Cardiac muscle cell (in vitro differentiated cells and primary cell): Measurements from ENCODE around the gene CRYBG2. TPM values are rescaled to one million over a fixed set of nuclear protein-coding genes. Genes with fewer than 3 reads are reported as not detected.

Experiments
- DNase-seq, 2 donors: peaks; one replicate each; pipeline versions ENCODE4 v3.0.0 to v3.0.0-alpha.2; 2010 to 2017; ENCODE audit warnings: low read depth in 1 of 2, low spot score in 1 of 2
- H3K27ac ChIP-seq: fragments of 200-600 bp; sonication (generic); 2 replicates; pipeline ENCODE4 v1.5.1; 2016
- H3K27me3 ChIP-seq: fragments of 200-600 bp; sonication (generic); 2 replicates; pipeline ENCODE4 v1.6.0; 2016; ENCODE audit warnings: control low read depth
- H3K36me3 ChIP-seq: fragments of 200-600 bp; sonication (generic); 2 replicates; pipeline ENCODE4 v1.5.1; 2016; ENCODE audit warnings: control low read depth
- H3K4me1 ChIP-seq: fragments of 200-600 bp; sonication (generic); 2 replicates; pipeline ENCODE4 v1.8.1; 2017; ENCODE audit warnings: low read depth, mild to moderate bottlenecking, mixed run types
- H3K4me3 ChIP-seq: fragments of 200-600 bp; sonication (generic); 2 replicates; pipeline ENCODE4 v1.5.1; 2016; ENCODE audit warnings: mild to moderate bottlenecking
- H3K9me3 ChIP-seq: fragments of 200-600 bp; sonication (generic); 2 replicates; pipeline ENCODE4 v1.5.1; 2017; ENCODE audit warnings: low read depth, mild to moderate bottlenecking, control low read depth
- CTCF ChIP-seq: IDR thresholded peaks from 2 replicates; pipeline ENCODE4 v1.5.1; 2012; ENCODE audit warnings: low read depth, mild to moderate bottlenecking, low read length
- polyA plus RNA-seq: library from polyadenylated mRNA; unstranded; fragments of >200 nt; fragmentation: Nextera tagmentation; extraction: Ambion mirVana; gene quantifications from 2 replicates; pipeline ENCODE4 v1.2.1, GENCODE V29; 2016
- total RNA-seq: library from RNA; depleted of rRNA; stranded (reverse); fragments of >200 nt; gene quantifications from 2 replicates; pipeline ENCODE4 v1.2.3, GENCODE V29; 2016

CRYBG2 gene
- total and polyA plus RNA-seq, 2 experiments from 2014 or later, result 0.06 to 1.7 TPM

DNA sequence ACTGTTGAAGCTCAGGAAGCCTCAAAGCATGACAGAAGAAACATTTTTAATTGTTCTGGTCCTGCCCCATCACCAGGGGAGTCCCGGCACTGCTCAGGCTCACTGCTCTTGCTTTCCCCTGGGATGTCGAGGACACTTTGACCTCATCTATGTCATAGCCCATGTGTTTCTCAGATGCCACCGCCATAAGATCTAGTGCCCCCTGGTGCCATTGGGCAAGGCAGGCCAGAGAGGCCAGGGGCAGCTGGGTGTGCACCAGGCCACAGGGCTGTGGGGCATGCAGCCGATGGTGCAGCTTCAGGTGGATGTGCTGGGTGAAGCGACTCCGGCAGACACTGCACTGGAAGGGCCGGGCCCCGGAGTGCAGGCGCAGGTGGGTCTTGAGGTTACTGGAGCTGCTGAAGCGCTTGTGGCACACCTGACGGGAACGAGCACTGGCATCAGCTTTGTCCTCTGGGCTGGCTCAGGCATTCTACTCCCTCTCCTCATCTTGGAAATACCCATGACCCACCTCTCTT, 7.7 kb upstream of the CRYBG2 start:
- TF ChIP-seq CTCF, result no peak
- no peaks in the 10 kb centered on the region for H3K36me3 ChIP-seq
- H3K27me3 ChIP-seq, result peaks cover 61% of the 10 kb centered on the region
- H3K9me3 ChIP-seq, result no peaks in the 10 kb centered on the region
- H3K27ac ChIP-seq, result no peak overlapping the region
- no peak for DNase-seq
- no peak overlapping the region for H3K4me3 ChIP-seq
- no peaks in the 10 kb centered on the region for H3K4me1 ChIP-seq

DNA sequence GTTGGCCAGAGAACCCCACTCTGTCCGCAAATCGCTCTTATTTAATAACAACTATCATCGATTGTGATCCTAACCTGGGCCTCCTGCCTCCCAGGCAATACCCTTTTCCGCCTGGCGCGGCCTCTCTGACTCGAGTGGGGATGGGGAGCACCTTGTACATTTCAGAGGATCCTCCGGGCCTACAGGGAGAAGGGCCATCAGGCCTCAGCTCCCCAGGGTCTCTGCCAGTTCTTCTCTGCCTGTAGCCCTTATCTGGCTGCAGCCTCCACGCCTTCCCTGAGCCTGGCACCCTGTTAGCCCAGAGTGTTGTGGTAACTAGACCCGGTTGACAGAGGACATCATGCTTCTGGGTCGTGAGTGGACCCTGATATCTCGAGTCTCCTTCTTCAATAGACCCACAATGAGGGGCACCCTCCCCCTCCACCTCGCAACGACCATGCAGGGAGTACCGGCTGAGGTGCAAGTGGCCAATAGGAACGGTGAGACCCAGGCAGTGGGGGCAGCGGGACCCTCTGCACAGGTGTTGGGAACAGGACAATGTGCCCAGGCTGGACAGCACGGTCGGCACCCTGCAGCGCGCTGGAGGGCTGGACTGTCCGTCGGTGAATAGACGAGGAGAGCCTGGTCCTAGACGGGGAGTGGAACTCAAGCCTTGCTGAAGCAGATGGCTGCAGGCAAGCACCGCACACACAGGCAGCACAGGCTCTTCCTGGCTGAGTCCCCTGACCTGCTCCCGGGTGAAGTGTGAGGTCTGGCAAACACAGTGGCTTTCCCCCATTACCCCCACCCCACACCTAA, 7.1 kb upstream of the CRYBG2 start:
- Histone ChIP-seq H3K27me3 (peaks cover 61% of the 10 kb centered on the region), H3K4me3 (peak overlapping the region; percentile 15), H3K4me1 (no peaks in the 10 kb centered on the region), H3K27ac (no peak overlapping the region), H3K36me3 (no peaks in the 10 kb centered on the region), H3K9me3 (no peaks in the 10 kb centered on the region)
- TF ChIP-seq CTCF, result no peak
- no peak for DNase-seq

DNA sequence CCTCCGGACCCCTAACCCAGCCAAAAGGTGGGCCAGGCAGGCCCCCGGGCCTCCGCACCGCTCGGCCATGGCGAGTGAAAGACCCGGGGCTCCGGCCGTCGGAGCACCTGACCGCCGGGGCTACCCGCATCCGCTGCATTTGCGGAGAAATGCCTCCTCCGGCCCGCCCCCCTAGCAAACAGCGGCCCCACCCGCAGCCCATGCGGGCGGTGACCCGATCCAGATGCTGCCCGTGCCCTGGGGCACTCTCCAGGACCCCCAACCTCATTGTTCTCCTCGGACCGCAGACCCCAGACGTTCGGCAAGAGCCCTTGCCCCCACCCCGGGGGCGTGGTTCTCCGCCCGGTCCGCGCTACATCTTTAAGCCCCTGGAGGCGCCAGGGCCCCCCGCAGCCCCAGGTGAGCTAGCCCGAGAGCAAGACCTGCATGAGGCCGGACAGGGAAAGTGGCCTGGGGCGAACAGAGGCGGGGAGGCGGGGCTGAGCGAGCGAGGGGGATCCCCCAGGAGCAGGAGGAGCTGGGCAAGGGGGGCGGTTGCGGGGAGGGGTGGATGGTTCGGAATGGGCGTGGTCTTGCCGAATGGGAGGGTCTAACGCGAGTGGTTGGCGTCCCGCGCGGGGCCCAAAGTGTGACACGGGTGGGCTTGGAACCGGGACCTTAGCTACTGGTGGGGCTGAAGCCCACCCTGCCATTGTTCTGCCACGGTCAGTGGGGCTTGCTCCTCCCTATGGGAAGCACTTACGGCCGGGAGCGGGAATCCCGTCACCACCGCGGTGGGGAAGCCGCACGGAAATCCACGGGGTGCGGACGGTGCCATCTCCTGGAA, 6.3 kb upstream of the CRYBG2 start:
- no peak for TF ChIP-seq CTCF
- no peak overlapping the region for H3K27ac ChIP-seq
- H3K4me3 ChIP-seq, result peak overlapping the region; percentile 15
- no peaks in the 10 kb centered on the region for H3K9me3 ChIP-seq
- DNase-seq, result no peak
- H3K4me1 ChIP-seq, result no peaks in the 10 kb centered on the region
- H3K36me3 ChIP-seq, result no peaks in the 10 kb centered on the region
- peaks cover 61% of the 10 kb centered on the region for H3K27me3 ChIP-seq

DNA sequence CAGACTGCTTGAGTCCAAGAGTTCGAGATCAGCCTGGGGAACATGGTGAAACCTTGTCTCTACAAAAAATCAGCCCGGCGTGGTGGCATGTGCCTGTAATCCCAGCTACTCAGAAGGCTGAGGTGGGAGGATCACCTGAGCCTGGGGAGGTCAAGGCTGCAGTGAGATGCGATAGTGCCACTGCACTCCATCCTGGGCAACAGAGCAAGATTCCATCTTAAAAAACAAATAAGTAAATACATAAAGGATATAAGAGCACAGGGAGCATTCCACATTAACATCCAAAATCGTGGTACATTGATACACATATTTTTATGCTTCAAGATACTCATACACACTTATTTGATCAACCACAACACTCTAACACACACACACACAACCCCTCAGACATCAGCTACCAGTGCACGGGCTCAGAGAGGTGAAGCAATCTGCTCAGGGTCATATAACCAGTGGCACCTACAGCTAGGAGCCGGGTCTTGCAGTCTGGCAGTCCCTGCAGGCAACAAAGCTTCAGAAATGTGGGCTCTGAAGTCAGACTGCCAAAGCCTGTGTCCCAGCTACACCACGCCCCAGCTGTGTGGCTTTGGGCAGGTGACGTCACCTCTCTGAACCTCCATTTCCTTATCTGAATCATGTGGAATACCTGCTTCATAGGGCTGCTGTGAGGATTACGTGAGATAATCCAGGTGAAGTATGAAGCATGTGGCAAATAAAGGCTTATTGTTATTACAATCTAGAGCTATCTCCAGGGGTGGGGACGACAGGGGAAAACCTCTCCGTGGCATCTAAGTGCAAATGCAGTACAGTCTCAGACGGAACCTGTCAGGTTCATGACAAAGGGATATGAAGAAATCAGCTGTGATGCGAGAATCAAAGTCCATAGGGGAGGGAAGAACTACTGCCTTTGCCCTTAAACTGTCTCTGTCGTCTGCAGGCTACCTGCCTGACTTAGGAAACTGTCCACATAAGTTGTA, 4.8 kb upstream of the CRYBG2 start:
- peaks cover 58% of the 10 kb centered on the region for H3K27me3 ChIP-seq
- H3K9me3 ChIP-seq, result no peaks in the 10 kb centered on the region
- H3K27ac ChIP-seq, result no peak overlapping the region
- DNase-seq, result no peak
- no peak overlapping the region for H3K4me3 ChIP-seq
- H3K4me1 ChIP-seq, result no peaks in the 10 kb centered on the region
- no peak for TF ChIP-seq CTCF
- no peaks in the 10 kb centered on the region for H3K36me3 ChIP-seq

GRCh38 chr1:26357121-26357602, 3.2 kb upstream of the CRYBG2 start:
- H3K27ac ChIP-seq, result no peak overlapping the region
- no peaks in the 10 kb centered on the region for H3K36me3 ChIP-seq
- no peak for DNase-seq
- peaks cover 55% of the 10 kb centered on the region for H3K27me3 ChIP-seq
- no peaks in the 10 kb centered on the region for H3K9me3 ChIP-seq
- no peak overlapping the region for H3K4me3 ChIP-seq
- no peak for TF ChIP-seq CTCF
- no peaks in the 10 kb centered on the region for H3K4me1 ChIP-seq
